NCI-H2196 (cell line): ENCODE data around the gene ENDOG.
"Not testable (repeated sequence)": the region's sequence is repeated elsewhere in the genome, so short reads cannot be mapped to it uniquely, and the experiment has no call there.

Source experiments
- DNase-seq: peaks from one replicate; lab custom pipeline; 2025; ENCODE audit not compliant: unreplicated experiment; lab: John Stamatoyannopoulos, UW

Gene ENDOG

GRCh38 chr9:128860937-128861336, 42.6 kb downstream of the ENDOG start:
- DNase-seq: no peak

GRCh38 chr9:128861501-128861900, 43.2 kb downstream of the ENDOG start:
- no peak for DNase-seq

DNA sequence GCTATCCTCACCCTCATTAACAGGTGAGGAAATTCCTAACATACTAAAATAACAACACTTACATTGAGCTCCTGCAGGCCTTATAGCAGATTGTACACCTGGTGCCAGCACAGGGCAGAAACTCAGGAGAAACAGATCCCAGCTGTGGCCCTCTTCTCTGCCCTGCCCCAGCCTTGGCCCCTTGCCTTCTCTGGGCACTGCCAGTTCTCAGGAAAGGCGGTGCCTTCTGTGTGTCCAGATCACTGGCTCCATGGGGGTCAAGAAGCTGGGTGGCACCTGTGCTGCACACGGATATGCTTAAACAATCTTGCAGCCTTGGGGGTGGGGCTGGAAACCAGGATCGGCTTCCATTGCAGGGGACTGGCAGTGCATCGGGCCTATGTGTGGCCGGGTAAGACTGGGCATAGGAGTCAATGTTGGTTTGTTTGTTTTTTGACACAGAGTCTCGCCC, 44.1 kb downstream of the ENDOG start:
- DNase-seq: peak; percentile 74

DNA sequence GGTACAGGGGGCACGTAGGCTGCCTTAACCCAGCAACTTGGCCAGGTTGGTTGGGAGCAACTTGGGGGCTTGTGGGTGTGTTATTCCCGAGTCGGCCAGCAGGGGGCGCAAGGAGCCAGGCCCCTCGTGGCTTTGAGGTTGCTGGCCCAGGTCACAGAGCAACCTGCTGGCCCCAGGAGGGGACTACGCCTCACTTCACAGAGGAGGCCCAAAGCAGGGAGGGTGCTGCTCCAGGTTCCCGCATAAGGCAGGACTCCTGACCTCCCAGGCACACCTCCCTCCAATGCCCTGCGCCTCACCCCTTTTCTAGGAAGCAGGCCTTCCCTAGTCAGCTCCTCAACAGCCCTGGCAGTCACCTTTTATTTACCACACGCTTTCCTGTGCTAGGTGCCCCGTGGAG, 45.3 kb downstream of the ENDOG start:
- DNase-seq: peak; percentile 63

- DNase-seq: no peak
Observed at GRCh38 chr9:128870128-128870940, 52.0 kb downstream of the ENDOG start.

GRCh38 chr9:128870941-128871265, 52.6 kb downstream of the ENDOG start:
- DNase-seq: not testable (repeated sequence)
